HepG2 (cell line): ENCODE results near the gene ZC3H7B. TPM values are rescaled to one million over a fixed set of nuclear protein-coding genes. Genes with fewer than 3 reads are reported as not detected.

Experiments
- AFF4 ChIP-seq: sonication (generic); formaldehyde crosslinking; IDR thresholded peaks from 2 replicates; pipeline ENCODE4 v1.4.0; 2020; ENCODE audit warnings: missing genetic modification reagents
- ATF1 ChIP-seq: IDR thresholded peaks from 2 replicates; pipeline ENCODE4 v1.6.1; 2016; ENCODE audit warnings: mild to moderate bottlenecking, control low read depth
- BRF2 ChIP-seq: sonication (generic); formaldehyde crosslinking; IDR thresholded peaks from 2 replicates; pipeline ENCODE4 v1.8.1; 2022; ENCODE audit warnings: mild to moderate bottlenecking, missing genetic modification reagents
- CREB1 ChIP-seq, 2 experiments: fragments of 450-650 bp in 1 of 2; IDR thresholded peaks; 2 replicates each; pipeline ENCODE4 v1.6.1; 2016 to 2017; ENCODE audit warnings: control low read depth in 1 of 2, mild to moderate bottlenecking in 1 of 2, missing compliant biosample characterization in 1 of 2, missing genetic modification characterization in 1 of 2
- ETS1 ChIP-seq: sonication (generic); formaldehyde crosslinking; IDR thresholded peaks from 2 replicates; pipeline ENCODE4 v1.4.0; 2020; ENCODE audit warnings: missing genetic modification reagents
- MIER2 ChIP-seq: IDR thresholded peaks from 2 replicates; pipeline ENCODE4 v1.6.1; 2016; ENCODE audit warnings: missing biosample characterization, missing genetic modification reagents
- RFX3 ChIP-seq: IDR thresholded peaks from 2 replicates; pipeline ENCODE4 v1.6.1; 2016; ENCODE audit warnings: missing biosample characterization, missing genetic modification reagents
- RFXANK ChIP-seq: IDR thresholded peaks from 2 replicates; pipeline ENCODE4 v1.6.1; 2016
- SALL2 ChIP-seq: sonication (generic); formaldehyde crosslinking; IDR thresholded peaks from 2 replicates; pipeline ENCODE4 v1.8.1; 2023; ENCODE audit warnings: mild to moderate bottlenecking, missing genetic modification reagents, inconsistent platforms
- SRY ChIP-seq: sonication (generic); formaldehyde crosslinking; IDR thresholded peaks from 2 replicates; pipeline ENCODE4 v1.8.0; 2022; ENCODE audit warnings: mild to moderate bottlenecking, missing genetic modification reagents
- STAT5B ChIP-seq: sonication (generic); formaldehyde crosslinking; IDR thresholded peaks from 2 replicates; pipeline ENCODE4 v1.4.0; 2020; ENCODE audit warnings: missing genetic modification reagents
- ZBTB39 ChIP-seq: sonication (generic); formaldehyde crosslinking; IDR thresholded peaks from 2 replicates; pipeline ENCODE4 v1.5.0; 2020; ENCODE audit warnings: missing genetic modification reagents
- ZNF10 ChIP-seq: sonication (generic); formaldehyde crosslinking; IDR thresholded peaks from 2 replicates; pipeline ENCODE4 v1.4.0; 2020; ENCODE audit warnings: mild to moderate bottlenecking, low read depth, missing genetic modification reagents, borderline replicate concordance
- ZNF205 ChIP-seq: IDR thresholded peaks from 2 replicates; pipeline ENCODE4 v1.6.1; 2018; ENCODE audit warnings: missing biosample characterization, missing genetic modification reagents
- ZNF224 ChIP-seq: sonication (generic); formaldehyde crosslinking; IDR thresholded peaks from 2 replicates; pipeline ENCODE4 v1.5.0; 2020; ENCODE audit warnings: mild to moderate bottlenecking, missing genetic modification reagents
- ZNF24 ChIP-seq: fragments of 450-650 bp; IDR thresholded peaks from 2 replicates; pipeline ENCODE4 v1.6.1; 2017; ENCODE audit warnings: antibody characterized with exemption, mild to moderate bottlenecking
- ZNF317 ChIP-seq: sonication (generic); formaldehyde crosslinking; IDR thresholded peaks from 2 replicates; pipeline ENCODE4 v1.5.0; 2020; ENCODE audit warnings: mild to moderate bottlenecking, missing genetic modification reagents
- ZNF33B ChIP-seq: sonication (generic); formaldehyde crosslinking; IDR thresholded peaks from 2 replicates; pipeline ENCODE4 v1.5.1; 2020; ENCODE audit warnings: mild to moderate bottlenecking, missing genetic modification reagents
- ZNF547 ChIP-seq: sonication (generic); formaldehyde crosslinking; IDR thresholded peaks from 2 replicates; pipeline ENCODE4 v1.5.1; 2020; ENCODE audit warnings: mild to moderate bottlenecking, missing genetic modification reagents
- ZNF629 ChIP-seq: sonication (generic); formaldehyde crosslinking; conservative IDR thresholded peaks from 2 replicates; pipeline ENCODE4 v1.5.0; 2020; ENCODE audit warnings: missing genetic modification reagents
- ZNF652 ChIP-seq: IDR thresholded peaks from 2 replicates; pipeline ENCODE4 v1.6.1; 2016; ENCODE audit warnings: low read depth, borderline replicate concordance
- ZNF792 ChIP-seq: IDR thresholded peaks from 2 replicates; pipeline ENCODE4 v1.6.1; 2016
- polyA plus RNA-seq, 8 experiments: library from polyadenylated mRNA; depleted of rRNA in 3 of 8; stranded (reverse) in 7 of 8; unstranded in 1 of 8; fragments of >200 nt; fragmentation: Illumina TruSeq in 4 of 8; extraction: Trizol in 4 of 8; gene quantifications; 2 replicates each; pipeline versions ENCODE4 v1.2.1 to v1.2.3, GENCODE V29; 2011 to 2016; ENCODE audit warnings: low read depth in 4 of 8, missing spikeins in 1 of 8, mixed read lengths in 1 of 8; ENCODE audit not compliant: insufficient read depth in 1 of 8
- total RNA-seq, 5 experiments: library from RNA; depleted of rRNA; stranded (reverse); fragments of >200 nt; fragmentation: Illumina TruSeq; extraction: Trizol; gene quantifications; 2 replicates each; pipeline ENCODE4 v1.2.3, GENCODE V29; 2016; ENCODE audit warnings: low read depth in 1 of 5

The ZC3H7B gene
- total and polyA plus RNA-seq, 2 of the 13 experiments (the other 11 are each of a cell fraction or from before 2014, with no cell fraction given): 26.4 to 37.2 TPM

- TF ChIP-seq STAT5B: no peak
- TF ChIP-seq ZBTB39 (CRISPR knock-in tag): no peak
- no peak for TF ChIP-seq ZNF224
- no peak for TF ChIP-seq ZNF652 (CRISPR knock-in tag)
- TF ChIP-seq ETS1 (CRISPR knock-in tag): no peak
- TF ChIP-seq ATF1: no peak
- 0 out of 2 replicates have a peak, but pooled peaks have one; percentile 64 for TF ChIP-seq SALL2 (CRISPR knock-in tag)
- TF ChIP-seq CREB1 (IDR thresholded peaks at IDR 0.05): no peak
- TF ChIP-seq CREB1 (CRISPR knock-in tag; IDR thresholded peaks at IDR 0.05): no peak
- no peak for TF ChIP-seq MIER2
- no peak for TF ChIP-seq ZNF629 (CRISPR knock-in tag)
- TF ChIP-seq ZNF33B: no peak
- no peak for TF ChIP-seq RFXANK (CRISPR knock-in tag)
- TF ChIP-seq AFF4: no peak
- TF ChIP-seq ZNF792: peak; percentile 59; the same call in 1 of the 2 replicates
- TF ChIP-seq ZNF24: no peak
- TF ChIP-seq ZNF205 (CRISPR knock-in tag): no peak
- no peak for TF ChIP-seq SRY
- 0 out of 2 replicates have a peak, but pooled peaks have one; percentile 25 for TF ChIP-seq ZNF317 (CRISPR knock-in tag)
- TF ChIP-seq ZNF547 (CRISPR knock-in tag): no peak
- TF ChIP-seq BRF2 (CRISPR knock-in tag): no peak
- no peak for TF ChIP-seq RFX3 (CRISPR knock-in tag)
- TF ChIP-seq ZNF10: no peak
Measured at GRCh38 chr22:41367039-41367679, 65.8 kb downstream of the ZC3H7B start (continued).
